NCI-H82 treated with DMSO at 0.1 percent for 48 hours (cell line): Measurements from ENCODE around the gene TUBGCP2.

ENCODE experiments used
- DNase-seq: peaks from one replicate; lab custom pipeline; 2025; ENCODE audit not compliant: unreplicated experiment; lab: John Stamatoyannopoulos, UW

TUBGCP2 gene

DNA sequence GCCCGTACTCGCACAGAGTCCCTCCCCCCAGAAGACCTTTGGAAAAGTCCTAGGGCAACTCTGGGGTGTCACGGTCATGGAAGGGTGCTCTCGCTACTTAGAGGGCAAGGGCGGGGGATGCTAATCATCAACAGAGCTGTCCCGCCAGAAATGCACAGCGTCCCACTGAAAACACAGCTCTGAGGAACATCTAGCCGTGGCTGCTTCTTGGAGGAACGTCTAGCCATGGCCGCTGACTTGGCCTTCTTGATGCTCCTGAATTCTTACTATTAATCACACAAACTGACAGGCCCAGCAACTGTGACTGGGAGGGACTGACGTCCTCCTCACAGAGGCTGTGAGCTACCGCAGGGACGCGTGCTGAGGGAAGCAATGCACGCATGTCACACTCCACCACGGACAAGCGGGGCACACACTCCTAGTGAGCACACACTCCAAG is 1.7 kb downstream of the TUBGCP2 start:
- no peak for DNase-seq

DNA sequence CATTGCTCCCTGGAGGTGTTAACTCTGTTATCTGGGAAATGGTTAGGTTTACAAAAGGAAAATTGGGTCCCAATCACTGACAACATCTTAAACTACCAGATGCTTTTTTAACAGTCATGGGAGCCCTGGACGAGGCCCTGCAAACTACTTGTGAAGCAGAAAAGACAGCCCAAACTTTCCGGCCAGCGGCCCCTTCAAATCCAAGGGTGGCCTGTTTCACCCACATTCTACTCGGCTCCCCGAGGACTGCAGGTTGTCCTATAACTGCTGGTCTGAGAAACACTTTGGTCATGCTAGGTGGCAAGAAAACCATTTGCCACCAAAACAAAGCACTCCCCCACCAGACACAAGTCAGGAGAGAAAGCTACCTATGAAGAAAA is 2.6 kb downstream of the TUBGCP2 start:
- DNase-seq: no peak

DNA sequence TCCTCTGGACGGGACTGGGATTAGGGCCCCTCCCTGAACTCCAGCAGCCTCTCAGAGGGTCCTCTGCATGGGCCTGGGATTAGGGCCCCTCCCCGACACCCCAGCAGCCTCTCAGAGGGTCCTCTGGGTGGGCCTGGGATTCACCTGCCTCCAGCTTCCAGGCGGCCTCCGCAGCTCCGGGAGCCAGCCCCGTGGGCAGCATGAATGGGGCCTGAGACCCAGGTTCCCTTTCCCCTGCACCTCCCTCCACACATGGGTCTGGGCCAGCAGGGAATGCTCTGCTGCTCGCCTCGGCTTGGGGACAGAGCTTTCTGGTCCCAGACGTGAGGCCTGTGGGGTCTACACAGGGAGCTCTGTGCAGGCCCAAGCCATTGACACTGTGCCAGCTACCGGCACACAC is 5.5 kb downstream of the TUBGCP2 start:
- no peak for DNase-seq

DNA sequence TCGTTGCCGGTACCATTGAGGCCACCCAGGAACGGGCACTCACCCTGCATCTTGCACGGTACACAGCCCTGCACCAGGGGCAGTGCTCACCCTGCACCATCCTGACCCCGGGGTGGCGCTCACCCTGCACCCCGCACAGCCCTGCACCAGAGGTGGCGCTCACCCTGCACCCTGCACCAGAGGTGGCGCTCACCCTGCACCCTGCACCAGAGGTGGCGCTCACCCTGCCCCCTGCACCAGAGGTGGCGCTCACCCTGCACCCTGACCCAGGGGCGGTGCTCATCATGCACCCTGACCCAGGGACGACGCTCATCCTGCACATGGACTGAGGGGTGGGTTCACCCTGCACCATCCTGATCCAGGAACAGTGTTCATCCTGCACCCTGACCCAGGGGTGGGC is 6.4 kb downstream of the TUBGCP2 start:
- no peak for DNase-seq

DNA sequence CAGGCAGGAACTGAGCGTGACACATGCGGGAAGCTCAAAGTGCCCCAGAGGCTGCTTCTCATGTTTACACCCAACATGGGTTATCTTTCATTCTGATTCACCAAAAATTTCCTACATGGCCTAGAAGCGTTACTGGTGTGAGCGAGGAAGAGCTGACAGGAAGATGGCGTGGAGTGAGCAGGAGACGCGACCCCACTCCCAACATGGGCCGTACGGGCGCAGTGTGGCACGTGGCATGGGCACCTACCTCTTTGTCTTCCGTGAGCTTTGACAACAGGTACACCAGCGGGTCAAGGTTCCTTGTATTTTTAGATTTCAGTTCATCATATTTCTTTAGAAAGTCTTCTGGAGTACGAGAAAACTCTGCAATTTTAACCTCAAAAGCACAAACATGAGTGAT is 8.9 kb downstream of the TUBGCP2 start:
- DNase-seq: no peak

DNA sequence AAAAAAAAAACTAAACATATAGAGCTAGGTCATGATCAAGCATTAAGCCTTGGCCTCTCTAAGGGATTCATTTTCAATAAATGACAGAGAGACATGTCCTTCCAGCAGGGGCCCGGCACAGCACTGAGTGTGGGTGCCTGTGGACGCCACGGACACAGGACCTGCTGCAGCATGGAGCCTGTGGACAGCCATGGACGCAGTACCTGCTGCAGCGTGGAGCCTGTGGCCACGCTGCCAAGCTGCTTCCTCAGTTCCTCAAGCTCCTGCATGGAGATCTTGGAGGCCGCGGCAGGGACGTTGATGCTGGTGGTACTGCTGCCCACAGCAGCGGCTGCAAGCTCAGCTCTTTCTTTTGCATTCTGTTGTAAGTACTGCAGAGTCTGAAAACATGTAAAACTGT is 9.4 kb downstream of the TUBGCP2 start:
- DNase-seq: no peak

DNA sequence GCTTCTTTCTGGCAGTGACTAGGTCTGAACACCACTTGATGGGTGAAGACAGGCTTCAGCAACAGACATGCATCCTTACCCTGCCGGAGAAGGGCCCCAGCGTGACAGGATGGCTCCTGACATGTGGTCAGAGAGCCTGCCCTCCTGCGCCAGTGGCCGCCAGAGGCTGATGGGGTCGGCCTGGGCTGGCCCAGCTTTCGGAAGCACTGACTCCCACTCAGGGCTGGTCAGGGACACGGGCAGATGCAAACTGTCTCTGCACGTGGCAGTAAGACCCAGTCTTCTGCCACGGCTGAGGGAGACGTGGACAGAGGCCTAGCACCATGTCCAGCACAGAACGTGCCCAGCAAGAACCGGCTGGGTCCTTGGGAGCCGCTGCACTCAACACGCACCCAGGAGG is 10.2 kb downstream of the TUBGCP2 start:
- no peak for DNase-seq

DNA sequence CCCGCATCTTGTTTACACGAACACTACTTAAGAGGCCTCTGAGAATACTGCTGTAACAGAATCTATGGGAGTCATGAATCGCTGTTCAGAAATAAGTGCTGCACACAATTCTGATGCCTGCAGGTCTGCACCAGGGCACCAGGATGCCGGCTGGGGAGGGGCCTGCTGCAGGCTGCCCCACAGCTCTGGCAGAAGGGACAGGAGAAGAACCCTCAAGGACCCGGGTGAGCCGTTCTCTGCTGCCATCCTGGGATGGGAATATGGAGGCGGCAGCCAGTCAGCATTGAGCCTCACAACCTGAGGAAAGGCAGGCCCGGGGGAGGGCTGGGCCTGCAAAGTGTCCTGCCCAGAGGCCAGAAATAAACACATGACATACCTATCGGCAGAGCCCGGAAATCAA is 11.2 kb downstream of the TUBGCP2 start:
- DNase-seq: no peak

DNA sequence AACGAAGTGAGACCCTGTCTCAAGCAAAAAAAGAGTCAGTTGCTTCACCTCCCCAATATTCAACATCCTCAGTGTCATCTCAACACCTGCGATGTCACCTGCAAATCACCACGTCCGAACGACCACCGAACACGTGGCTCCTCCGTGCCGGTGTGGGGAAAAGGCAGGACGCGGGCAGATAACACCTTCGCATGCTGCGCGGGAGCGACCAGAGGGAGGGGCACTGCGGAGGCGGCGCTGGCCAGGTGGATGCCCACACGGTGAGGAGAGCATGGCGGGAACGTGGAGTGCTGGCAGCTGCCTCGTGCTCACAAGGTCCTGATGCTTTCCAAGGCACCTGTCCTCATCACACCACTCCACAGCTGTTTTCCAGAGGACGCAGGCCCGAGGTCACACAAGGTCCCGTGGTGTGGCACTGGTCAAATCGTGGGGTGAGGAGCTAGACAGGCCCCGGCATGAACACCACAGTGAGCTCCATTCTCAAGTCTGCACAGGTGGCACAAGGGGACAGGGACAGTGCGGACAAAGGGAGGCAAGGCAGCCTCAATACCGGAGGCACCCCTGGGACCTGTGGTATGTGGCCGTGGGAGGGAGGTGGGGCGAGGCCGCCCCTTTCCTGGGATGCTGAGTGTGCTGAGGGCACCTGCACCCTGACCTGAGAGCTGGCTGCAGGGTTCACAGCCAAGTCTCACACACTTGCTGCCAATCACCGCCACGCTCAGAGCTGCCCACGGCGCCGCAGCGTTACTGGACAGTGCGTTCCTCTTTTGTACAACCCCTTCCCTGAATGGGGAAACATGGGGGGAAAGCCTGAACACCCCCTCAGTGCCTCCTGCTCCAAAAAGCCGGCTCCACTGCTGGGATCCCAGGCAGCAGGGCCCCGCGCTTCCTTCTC is 13.0 kb downstream of the TUBGCP2 start:
- no peak for DNase-seq

DNA sequence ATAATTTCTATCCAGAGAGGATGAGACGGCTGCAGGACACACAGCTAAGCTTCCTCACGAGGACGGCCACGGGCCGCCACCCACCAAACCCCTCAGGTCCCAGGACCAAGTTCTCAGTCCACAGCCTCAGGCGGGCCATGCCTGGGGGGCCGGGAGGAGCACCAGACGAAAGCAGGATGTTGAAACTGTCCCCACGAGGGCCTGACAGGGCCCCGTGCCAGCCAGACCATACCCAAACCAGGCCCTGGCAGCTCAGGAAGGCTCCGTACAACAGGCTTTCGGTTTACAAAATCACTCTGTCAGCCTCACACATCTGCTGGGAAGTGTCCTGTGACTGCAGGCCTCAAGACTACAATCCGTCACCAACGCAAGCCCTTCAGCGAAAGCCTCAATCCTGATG is 14.5 kb downstream of the TUBGCP2 start:
- DNase-seq: no peak

DNA sequence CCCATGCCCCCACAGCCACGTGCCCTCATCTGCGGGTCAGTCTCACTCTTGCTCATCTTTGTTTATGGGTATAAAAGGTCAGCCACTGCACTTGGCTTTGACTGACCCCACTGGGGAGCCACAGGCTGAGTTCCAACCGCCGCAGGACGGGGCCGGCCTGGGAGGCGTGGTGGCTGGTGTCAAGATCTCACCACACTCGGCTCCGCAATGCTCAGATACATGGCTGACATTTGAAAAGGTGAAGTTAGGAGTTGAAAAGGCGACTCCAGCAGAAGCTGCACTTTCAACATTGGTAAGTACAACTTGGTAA is 14.9 kb downstream of the TUBGCP2 start:
- DNase-seq: no peak

DNA sequence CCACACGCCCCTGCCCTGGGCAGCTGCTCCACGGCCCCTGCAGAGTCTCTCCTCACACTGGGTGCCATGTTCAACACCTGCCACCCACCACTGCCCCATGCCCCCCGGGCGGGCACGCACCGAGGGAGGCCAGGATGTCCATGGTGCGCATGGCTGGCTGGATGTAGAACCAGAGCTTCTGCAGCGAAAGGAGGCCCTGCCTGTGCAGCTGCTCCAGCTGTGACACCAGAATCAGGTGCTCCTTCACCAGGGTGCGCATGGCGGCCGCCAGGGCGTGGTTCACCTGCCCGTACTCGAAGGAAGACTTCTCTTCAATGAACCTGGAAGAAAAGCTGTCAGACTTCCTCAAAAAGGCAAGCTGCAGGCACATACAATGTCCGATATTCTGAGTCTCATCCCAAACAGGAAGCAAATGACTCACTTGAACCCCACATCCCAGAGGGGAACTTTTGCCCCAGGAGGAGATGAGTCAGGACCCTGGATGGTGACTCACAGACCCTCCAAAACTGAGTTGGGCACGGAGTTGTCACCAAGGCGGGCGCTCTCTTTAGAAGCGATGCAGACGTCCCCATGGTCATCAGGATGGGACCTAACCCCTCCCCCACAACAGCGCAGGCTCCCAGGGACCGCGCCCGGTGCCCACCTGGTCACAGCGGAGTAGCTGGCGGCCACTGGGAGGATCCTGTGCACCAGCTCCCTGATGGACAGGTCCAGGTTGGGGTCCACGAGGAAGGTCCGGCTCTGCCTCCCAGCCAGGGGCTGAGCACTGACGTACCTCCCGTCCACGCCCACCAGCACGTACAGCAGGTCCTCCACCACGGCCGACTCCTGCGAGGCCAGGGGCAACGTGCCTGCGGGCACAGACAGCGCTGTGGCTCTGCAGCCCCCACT is 15.5 kb downstream of the TUBGCP2 start:
- no peak for DNase-seq

DNA sequence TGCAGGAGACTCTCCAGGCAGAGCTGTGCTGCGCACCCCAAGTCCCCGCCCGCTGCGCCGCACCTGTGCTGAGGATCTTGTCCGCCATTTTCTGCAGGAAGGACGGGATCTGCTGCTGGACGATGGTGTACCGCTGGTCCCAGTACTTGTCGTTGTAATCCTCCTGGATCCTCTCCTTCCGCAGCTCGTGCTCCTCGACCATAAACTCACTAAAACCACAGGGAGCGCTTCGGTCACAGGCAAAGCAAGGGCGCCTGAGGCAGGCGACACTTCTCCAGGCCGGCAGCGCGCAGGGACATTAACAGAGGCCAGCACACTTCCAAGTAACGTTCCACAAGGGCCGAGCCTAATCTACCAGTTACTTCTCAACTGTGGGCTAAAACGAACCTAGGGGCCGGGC is 18.9 kb downstream of the TUBGCP2 start:
- DNase-seq: no peak

DNA sequence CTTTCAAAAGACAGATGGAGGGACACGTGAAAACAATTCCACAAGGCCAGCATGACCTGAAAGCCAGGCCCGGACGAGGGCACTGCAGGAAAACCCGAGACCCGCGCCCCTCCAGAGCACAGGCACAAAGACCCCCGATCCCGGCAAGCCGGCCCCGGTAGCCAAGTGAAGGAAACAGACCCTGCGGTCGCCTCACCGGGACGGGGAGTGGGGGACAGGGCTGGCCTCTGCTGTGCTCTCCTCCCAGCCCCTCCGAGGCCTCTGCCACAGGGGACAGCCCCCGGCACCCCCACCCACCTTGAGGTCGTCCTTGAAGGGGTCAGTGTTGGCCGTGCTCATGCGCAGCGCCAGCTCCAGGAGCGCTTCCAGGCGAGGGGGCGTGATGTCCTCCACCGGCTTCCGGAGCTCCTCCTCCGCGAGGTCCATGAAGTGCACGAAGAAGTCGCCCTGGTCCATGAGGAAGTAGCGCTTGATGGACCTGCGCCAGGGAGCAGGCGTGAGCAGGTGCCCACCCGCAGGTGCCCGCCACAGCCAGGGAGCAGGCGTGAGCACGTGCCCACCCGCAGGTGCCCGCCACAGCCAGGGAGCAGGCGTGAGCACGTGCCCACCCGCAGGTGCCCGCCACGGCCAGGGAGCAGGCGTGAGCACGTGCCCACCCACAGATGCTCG is 20.7 kb downstream of the TUBGCP2 start:
- no peak for DNase-seq

DNA sequence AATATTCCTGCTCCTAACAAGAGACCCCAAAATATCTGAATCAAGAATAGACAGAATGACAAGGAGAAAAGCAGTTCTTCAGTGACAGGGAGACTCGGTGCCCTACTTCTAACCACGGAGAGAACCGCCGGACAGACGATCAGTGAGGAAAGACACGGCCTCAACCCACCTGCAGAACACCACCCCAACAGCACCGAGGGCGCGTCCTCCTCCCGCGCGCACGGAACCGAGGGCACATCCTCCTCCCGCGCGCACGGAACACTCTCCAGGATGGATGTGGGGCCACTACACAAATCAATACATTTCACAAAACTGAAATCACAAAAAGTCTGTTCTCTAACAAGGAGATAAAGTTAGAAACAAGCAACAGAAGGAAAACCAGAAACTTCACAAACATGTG is 22.3 kb downstream of the TUBGCP2 start:
- DNase-seq: no peak

DNA sequence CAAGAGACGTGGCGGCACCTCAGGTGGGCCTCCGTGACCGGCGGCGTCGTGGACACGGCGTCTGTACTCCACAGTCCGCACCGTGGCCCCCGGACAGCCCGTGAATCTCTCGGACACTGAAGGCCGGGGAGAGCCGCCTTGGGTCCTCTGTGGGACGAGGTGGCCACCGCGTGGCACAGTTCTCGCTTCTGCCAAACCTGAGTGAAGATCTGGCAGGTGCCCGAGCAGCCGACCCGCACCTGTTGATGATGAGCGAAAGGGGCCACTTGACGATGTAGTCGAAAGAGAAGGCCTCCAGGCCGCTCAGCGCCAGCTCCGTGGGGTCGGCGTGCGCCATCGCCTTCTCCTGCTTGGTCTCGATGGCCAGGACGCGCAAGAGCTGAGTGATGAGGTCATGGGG is 23.5 kb downstream of the TUBGCP2 start:
- no peak for DNase-seq

DNA sequence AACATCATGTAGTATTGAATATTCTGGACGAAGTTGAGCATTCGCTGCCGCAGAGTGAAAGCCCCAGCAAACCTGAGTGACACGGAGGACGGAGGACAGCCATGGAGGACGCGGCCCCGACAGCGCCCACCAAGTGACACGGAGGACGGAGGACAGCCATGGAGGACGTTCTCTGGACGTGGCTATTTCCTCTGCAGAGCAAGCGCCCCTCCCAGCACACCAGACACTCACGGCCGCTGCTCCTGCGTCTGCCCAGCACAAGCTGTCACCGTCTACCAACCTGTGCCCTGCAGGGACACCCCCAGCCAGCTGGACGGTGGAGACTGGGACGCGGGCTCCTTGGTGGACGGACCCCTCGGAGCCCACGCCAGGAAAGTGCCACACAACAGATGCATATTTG is 24.7 kb downstream of the TUBGCP2 start:
- no peak for DNase-seq

DNA sequence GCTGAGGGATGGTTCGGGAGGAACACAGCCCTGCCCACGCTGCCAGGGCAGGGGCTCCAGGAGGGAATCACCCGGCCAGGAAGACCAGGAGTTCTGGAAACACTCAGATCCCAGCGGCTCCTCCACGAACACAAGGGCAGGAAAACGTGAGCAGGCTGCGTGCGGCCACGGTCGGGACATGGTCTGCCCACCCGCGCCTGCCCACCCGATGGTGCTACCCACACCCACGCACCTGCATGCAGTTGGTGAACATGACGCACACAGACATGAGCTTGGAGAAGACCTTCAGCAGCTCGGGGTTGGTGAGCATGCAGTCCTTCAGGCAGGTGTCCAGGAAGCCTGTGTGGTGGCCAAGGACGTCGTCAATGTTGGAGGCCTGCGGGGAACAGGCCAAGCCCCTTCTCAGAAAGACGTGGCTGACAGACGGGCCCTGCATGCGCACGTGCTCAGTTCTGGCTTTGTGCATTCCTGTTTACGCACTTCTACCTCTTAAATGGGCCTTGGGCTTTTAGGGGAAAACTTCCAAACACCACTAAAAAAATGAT is 25.8 kb downstream of the TUBGCP2 start:
- DNase-seq: no peak

DNA sequence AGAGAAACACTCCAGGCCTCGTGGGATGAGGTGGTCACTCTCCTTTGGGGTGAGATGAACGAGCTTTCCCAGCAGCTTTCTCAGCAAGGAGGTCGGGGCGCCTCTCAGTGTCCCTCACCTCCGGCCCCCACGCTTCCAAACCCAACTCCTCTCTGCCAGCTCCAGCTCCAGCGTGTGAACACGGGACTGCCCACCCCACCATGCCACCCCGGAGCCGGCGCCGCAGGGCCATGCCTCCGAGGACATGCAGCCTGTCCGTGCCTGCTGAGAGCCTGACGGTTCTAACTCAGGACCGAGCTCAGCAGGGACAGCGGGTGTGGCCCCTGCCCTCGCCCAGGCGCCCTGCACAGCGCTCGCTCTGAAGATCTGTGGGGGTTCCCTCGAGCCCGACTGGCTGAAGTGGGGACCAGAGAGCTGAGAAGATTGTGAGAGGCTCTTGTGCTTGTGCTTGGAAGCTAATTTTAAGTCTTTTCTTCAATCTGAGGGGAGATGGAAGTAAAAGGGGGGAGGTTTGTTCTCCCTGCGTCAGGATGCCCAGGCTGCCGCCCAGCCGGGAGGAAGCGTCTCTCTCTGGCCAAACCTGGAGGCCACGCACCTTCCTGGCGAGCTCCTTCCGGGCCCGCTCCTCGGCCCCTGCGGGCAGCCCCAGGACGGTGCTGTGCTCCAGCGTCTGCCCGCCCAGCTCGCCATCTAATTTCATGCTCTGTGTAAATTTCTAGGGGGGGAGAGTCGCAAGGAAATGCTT is 26.9 kb downstream of the TUBGCP2 start:
- no peak for DNase-seq

DNA sequence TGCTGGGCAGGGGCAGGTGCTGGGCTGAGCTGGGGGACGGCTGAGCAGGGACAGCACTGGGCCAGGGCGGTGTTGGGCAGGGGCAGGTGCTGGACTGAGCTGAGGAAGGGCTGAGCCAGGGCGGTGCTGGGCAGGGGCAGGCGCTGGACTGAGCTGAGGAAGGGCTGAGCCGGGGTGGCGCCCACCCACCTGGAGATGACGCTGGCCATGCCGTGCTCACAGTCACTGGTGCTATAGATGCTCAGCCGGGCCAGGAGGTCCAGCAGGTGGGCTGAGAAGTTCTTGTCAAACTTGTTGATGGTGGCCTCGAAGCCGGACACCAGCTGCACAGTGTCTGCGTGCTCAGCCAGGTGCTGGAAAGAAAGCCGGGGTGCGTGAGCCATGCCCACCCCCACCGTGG is 27.6 kb downstream of the TUBGCP2 start:
- no peak for DNase-seq
